ENCODE results near the gene CUL1. TPM values are rescaled to one million over a fixed set of nuclear protein-coding genes. Genes with fewer than 3 reads are reported as not detected.
A peak's percentile ranks its signal among the peaks of the same experiment; 100 is the strongest.

Gene CUL1
- total RNA-seq, 1 experiment from 2014 or later: 72.3 TPM

GRCh38 chr7:148773334-148773733, 74.6 kb downstream of the CUL1 start:
- Histone ChIP-seq H3K14ac (ENCODE audit: insufficient read depth, low read length) (no peak overlapping the region), H2BK15ac (ENCODE audit: low read depth, low read length) (no peak overlapping the region), H3K4me1 (ENCODE audit: insufficient read depth, low read length) (0 out of 2 replicates have a peak, but pooled peaks cover 3% of the 10 kb centered on the region), H3K23me2 (ENCODE audit: insufficient read length, low read depth, low read length, poor library complexity, severe bottlenecking) (no peaks in the 10 kb centered on the region), H4K8ac (replicated peaks; ENCODE audit: insufficient read length, low read depth, low read length) (no peak overlapping the region), H3K79me2 (ENCODE audit: insufficient read depth, low read length) (no peaks in the 10 kb centered on the region), H3K23ac (ENCODE audit: insufficient read length, low read depth, low read length) (no peak overlapping the region), H2BK12ac (ENCODE audit: insufficient read length, low read depth, low read length) (no peak overlapping the region), H2BK5ac (ENCODE audit: insufficient read length, low read length) (no peak overlapping the region), H3K9ac (ENCODE audit: extremely low read depth, insufficient read length, low read length) (no peak overlapping the region), H3K4ac (ENCODE audit: low read depth, low read length) (no peak overlapping the region), H3K79me1 (ENCODE audit: insufficient read depth, low read depth, low read length, poor library complexity, severe bottlenecking) (no peaks in the 10 kb centered on the region), H4K20me1 (ENCODE audit: control insufficient read depth, insufficient read depth, insufficient read length) (no peaks in the 10 kb centered on the region), H2AK5ac (ENCODE audit: insufficient read length, low read length) (no peak overlapping the region), H3K27ac (ENCODE audit: insufficient read length, low read depth, low read length) (no peak overlapping the region), H3K18ac (ENCODE audit: insufficient read length, low read depth, low read length) (no peak overlapping the region), H2BK20ac (ENCODE audit: low read depth, low read length, poor library complexity, severe bottlenecking) (no peak overlapping the region), H4K5ac (ENCODE audit: insufficient read length, low read depth, low read length) (no peak overlapping the region), H2BK120ac (ENCODE audit: low read depth, low read length, poor library complexity, severe bottlenecking) (no peak overlapping the region), H3K9me3 (ENCODE audit: control insufficient read depth, low read depth, low read length) (no peaks in the 10 kb centered on the region), H4K91ac (ENCODE audit: insufficient read length, low read depth, low read length) (no peak overlapping the region), H3K27me3 (ENCODE audit: insufficient read depth, low read length) (no peaks in the 10 kb centered on the region), H3K56ac (ENCODE audit: insufficient read length, low read depth, low read length) (no peak overlapping the region), H2AFZ (ENCODE audit: low read length) (no peak overlapping the region), H3T11ph (ENCODE audit: low read length) (no peak overlapping the region), H3K4me2 (ENCODE audit: insufficient read depth, insufficient read length, low read length) (no peak overlapping the region)
- no peak for DNase-seq
- Mint-ChIP-seq H3K27ac (peak overlapping the region; percentile 1 to 59 (median 5); a peak in 4 of 7 replicates), H3K36me3 (ENCODE audit: insufficient read depth in 1 of 3, low read depth in 3 of 3) (peaks cover 16 to 59% (median 45%) of the 10 kb centered on the region in 3 experiments; a peak in 6 of 7 replicates), H3K9me3 (no peaks in the 10 kb centered on the region), H3K4me1 (peaks cover 21 to 36% of the 10 kb centered on the region in 2 experiments), H3K4me3 (no peak overlapping the region), H3K27me3 (ENCODE audit: low read depth) (no peaks in the 10 kb centered on the region)
- no peak for TF ChIP-seq CTCF (conservative IDR thresholded peaks at IDR 0.05)
- no CpG with 5 or more reads among the region's 10 CpGs for WGBS (ENCODE audit: extremely low coverage, insufficient read length, low lambda C conversion rate)
